HepG2 (cell line): ENCODE results near the gene PPP1R13B. TPM values are rescaled to one million over a fixed set of nuclear protein-coding genes. Genes with fewer than 3 reads are reported as not detected.

Experiments used
- ARNTL ChIP-seq: sonication (generic); formaldehyde crosslinking; IDR thresholded peaks from 2 replicates; pipeline ENCODE4 v1.4.0; 2020; ENCODE audit warnings: mild to moderate bottlenecking, missing genetic modification reagents
- CBX5 ChIP-seq: sonication (generic); formaldehyde crosslinking; IDR thresholded peaks from 2 replicates; pipeline ENCODE4 v1.4.0; 2020; ENCODE audit warnings: missing genetic modification reagents, borderline replicate concordance
- FOXK1 ChIP-seq: sonication (generic); formaldehyde crosslinking; IDR thresholded peaks from 2 replicates; pipeline ENCODE4 v1.4.0; 2020; ENCODE audit warnings: low read depth, missing genetic modification reagents, borderline replicate concordance
- GFI1 ChIP-seq: sonication (generic); formaldehyde crosslinking; IDR thresholded peaks from 2 replicates; pipeline ENCODE4 v1.5.0; 2020; ENCODE audit warnings: missing genetic modification reagents, mild to moderate bottlenecking, borderline replicate concordance
- KMT2A ChIP-seq: sonication (generic); formaldehyde crosslinking; IDR thresholded peaks from 2 replicates; pipeline ENCODE4 v1.4.0; 2020; ENCODE audit warnings: missing genetic modification reagents
- MBNL3 ChIP-seq: fragments of 250-450 bp; sonication (Bioruptor Pico); conservative IDR thresholded peaks from 2 replicates; pipeline ENCODE4 v1.8.0; 2022; ENCODE audit warnings: mild to moderate bottlenecking, inconsistent platforms
- MIXL1 ChIP-seq: IDR thresholded peaks from 2 replicates; pipeline ENCODE4 v1.6.1; 2016
- POLR2G ChIP-seq: fragments of 200-400 bp; formaldehyde crosslinking; IDR thresholded peaks from 2 replicates; pipeline ENCODE4 v1.6.1; 2018; ENCODE audit warnings: mild to moderate bottlenecking, low read depth, low read length, moderate library complexity
- SALL1 ChIP-seq: sonication (generic); formaldehyde crosslinking; IDR thresholded peaks from 2 replicates; pipeline ENCODE4 v1.8.0; 2022; ENCODE audit warnings: mild to moderate bottlenecking, missing genetic modification reagents
- ZKSCAN8 ChIP-seq: IDR thresholded peaks from 2 replicates; pipeline ENCODE4 v1.6.1; 2016; ENCODE audit warnings: borderline replicate concordance, missing genetic modification reagents, missing compliant biosample characterization
- ZNF446 ChIP-seq: sonication (generic); formaldehyde crosslinking; IDR thresholded peaks from 2 replicates; pipeline ENCODE4 v1.5.0; 2020; ENCODE audit warnings: mild to moderate bottlenecking, missing genetic modification reagents
- ZNF629 ChIP-seq: sonication (generic); formaldehyde crosslinking; conservative IDR thresholded peaks from 2 replicates; pipeline ENCODE4 v1.5.0; 2020; ENCODE audit warnings: missing genetic modification reagents
- ZNF740 ChIP-seq: sonication (generic); formaldehyde crosslinking; IDR thresholded peaks from 2 replicates; pipeline ENCODE4 v1.4.0; 2020; ENCODE audit warnings: missing genetic modification reagents
- polyA plus RNA-seq, 8 experiments: library from polyadenylated mRNA; depleted of rRNA in 3 of 8; stranded (reverse) in 7 of 8; unstranded in 1 of 8; fragments of >200 nt; fragmentation: Illumina TruSeq in 4 of 8; extraction: Trizol in 4 of 8; gene quantifications; 2 replicates each; pipeline versions ENCODE4 v1.2.1 to v1.2.3, GENCODE V29; 2011 to 2016; ENCODE audit warnings: low read depth in 4 of 8, missing spikeins in 1 of 8, mixed read lengths in 1 of 8; ENCODE audit not compliant: insufficient read depth in 1 of 8
- total RNA-seq, 5 experiments: library from RNA; depleted of rRNA; stranded (reverse); fragments of >200 nt; fragmentation: Illumina TruSeq; extraction: Trizol; gene quantifications; 2 replicates each; pipeline ENCODE4 v1.2.3, GENCODE V29; 2016; ENCODE audit warnings: low read depth in 1 of 5
- TF ChIP-seq, protein P1 (sequence below): IDR thresholded peaks from 2 replicates; pipeline ENCODE4 v1.6.1; 2012; ENCODE audit warnings: low read depth, low read length, improper control_type of control experiment
- TF ChIP-seq, protein P2 (sequence below): sonication (generic); formaldehyde crosslinking; conservative IDR thresholded peaks from 2 replicates; pipeline ENCODE4 v1.5.0; 2020; ENCODE audit warnings: missing genetic modification reagents
- TF ChIP-seq, protein P3 (sequence below): sonication (generic); formaldehyde crosslinking; IDR thresholded peaks from 2 replicates; pipeline ENCODE4 v1.4.0; 2020; ENCODE audit warnings: missing genetic modification reagents
- TF ChIP-seq, protein P4 (sequence below): sonication (generic); formaldehyde crosslinking; IDR thresholded peaks from 2 replicates; pipeline ENCODE4 v1.5.1; 2020; ENCODE audit warnings: missing genetic modification reagents, mild to moderate bottlenecking, borderline replicate concordance
- TF ChIP-seq, protein P5 (sequence below): sonication (generic); formaldehyde crosslinking; IDR thresholded peaks from 2 replicates; pipeline ENCODE4 v1.4.0; 2020; ENCODE audit warnings: missing genetic modification reagents

PPP1R13B gene
- total and polyA plus RNA-seq, 2 of the 13 experiments (the other 11 are each of a cell fraction or from before 2014, with no cell fraction given): 4.6 to 9.4 TPM

GRCh38 chr14:103886304-103887169 is 39.2 kb upstream of the PPP1R13B start (continued):
- TF ChIP-seq, protein P1, sequence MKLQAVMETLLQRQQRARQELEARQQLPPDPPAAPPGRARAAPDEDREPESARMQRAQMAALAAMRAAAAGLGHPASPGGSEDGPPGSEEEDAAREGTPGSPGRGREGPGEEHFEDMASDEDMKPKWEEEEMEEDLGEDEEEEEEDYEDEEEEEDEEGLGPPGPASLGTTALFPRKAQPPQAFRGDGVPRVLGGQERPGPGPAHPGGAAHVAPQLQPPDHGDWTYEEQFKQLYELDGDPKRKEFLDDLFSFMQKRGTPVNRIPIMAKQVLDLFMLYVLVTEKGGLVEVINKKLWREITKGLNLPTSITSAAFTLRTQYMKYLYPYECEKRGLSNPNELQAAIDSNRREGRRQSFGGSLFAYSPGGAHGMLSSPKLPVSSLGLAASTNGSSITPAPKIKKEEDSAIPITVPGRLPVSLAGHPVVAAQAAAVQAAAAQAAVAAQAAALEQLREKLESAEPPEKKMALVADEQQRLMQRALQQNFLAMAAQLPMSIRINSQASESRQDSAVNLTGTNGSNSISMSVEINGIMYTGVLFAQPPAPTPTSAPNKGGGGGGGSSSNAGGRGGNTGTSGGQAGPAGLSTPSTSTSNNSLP: 0 out of 2 replicates have a peak, but pooled peaks have one; percentile 29
- TF ChIP-seq ZNF740 (peak; percentile 91; the same call in 1 of the 2 replicates), ZKSCAN8 (0 out of 2 replicates have a peak, but pooled peaks have one; percentile 37), POLR2G (peak; percentile 47; the same call in 1 of the 2 replicates), MIXL1 (CRISPR knock-in tag) (peak; percentile 16; the same call in 1 of the 2 replicates), FOXK1 (peak; percentile 14; the same call in 1 of the 2 replicates), MBNL3 (CRISPR knock-in tag) (no peak), KMT2A (CRISPR knock-in tag) (peak; percentile 71), CBX5 (peak; percentile 78; the same call in 1 of the 2 replicates), ZNF446 (CRISPR knock-in tag) (0 out of 2 replicates have a peak, but pooled peaks have one; percentile 31), ARNTL (no peak), GFI1 (CRISPR knock-in tag) (peak; percentile 44; the same call in 1 of the 2 replicates), SALL1 (CRISPR knock-in tag) (peak; percentile 22; the same call in 1 of the 2 replicates), ZNF629 (CRISPR knock-in tag) (0 out of 2 replicates have a peak, but pooled peaks have one; percentile 29)
- TF ChIP-seq, protein P2, sequence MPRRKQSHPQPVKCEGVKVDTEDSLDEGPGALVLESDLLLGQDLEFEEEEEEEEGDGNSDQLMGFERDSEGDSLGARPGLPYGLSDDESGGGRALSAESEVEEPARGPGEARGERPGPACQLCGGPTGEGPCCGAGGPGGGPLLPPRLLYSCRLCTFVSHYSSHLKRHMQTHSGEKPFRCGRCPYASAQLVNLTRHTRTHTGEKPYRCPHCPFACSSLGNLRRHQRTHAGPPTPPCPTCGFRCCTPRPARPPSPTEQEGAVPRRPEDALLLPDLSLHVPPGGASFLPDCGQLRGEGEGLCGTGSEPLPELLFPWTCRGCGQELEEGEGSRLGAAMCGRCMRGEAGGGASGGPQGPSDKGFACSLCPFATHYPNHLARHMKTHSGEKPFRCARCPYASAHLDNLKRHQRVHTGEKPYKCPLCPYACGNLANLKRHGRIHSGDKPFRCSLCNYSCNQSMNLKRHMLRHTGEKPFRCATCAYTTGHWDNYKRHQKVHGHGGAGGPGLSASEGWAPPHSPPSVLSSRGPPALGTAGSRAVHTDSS: no peak
- TF ChIP-seq, protein P3, sequence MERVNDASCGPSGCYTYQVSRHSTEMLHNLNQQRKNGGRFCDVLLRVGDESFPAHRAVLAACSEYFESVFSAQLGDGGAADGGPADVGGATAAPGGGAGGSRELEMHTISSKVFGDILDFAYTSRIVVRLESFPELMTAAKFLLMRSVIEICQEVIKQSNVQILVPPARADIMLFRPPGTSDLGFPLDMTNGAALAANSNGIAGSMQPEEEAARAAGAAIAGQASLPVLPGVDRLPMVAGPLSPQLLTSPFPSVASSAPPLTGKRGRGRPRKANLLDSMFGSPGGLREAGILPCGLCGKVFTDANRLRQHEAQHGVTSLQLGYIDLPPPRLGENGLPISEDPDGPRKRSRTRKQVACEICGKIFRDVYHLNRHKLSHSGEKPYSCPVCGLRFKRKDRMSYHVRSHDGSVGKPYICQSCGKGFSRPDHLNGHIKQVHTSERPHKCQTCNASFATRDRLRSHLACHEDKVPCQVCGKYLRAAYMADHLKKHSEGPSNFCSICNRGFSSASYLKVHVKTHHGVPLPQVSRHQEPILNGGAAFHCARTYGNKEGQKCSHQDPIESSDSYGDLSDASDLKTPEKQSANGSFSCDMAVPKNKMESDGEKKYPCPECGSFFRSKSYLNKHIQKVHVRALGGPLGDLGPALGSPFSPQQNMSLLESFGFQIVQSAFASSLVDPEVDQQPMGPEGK (CRISPR knock-in tag): peak; percentile 79
- TF ChIP-seq, protein P4, sequence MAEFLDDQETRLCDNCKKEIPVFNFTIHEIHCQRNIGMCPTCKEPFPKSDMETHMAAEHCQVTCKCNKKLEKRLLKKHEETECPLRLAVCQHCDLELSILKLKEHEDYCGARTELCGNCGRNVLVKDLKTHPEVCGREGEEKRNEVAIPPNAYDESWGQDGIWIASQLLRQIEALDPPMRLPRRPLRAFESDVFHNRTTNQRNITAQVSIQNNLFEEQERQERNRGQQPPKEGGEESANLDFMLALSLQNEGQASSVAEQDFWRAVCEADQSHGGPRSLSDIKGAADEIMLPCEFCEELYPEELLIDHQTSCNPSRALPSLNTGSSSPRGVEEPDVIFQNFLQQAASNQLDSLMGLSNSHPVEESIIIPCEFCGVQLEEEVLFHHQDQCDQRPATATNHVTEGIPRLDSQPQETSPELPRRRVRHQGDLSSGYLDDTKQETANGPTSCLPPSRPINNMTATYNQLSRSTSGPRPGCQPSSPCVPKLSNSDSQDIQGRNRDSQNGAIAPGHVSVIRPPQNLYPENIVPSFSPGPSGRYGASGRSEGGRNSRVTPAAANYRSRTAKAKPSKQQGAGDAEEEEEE (CRISPR knock-in tag): no peak
- TF ChIP-seq, protein P5, sequence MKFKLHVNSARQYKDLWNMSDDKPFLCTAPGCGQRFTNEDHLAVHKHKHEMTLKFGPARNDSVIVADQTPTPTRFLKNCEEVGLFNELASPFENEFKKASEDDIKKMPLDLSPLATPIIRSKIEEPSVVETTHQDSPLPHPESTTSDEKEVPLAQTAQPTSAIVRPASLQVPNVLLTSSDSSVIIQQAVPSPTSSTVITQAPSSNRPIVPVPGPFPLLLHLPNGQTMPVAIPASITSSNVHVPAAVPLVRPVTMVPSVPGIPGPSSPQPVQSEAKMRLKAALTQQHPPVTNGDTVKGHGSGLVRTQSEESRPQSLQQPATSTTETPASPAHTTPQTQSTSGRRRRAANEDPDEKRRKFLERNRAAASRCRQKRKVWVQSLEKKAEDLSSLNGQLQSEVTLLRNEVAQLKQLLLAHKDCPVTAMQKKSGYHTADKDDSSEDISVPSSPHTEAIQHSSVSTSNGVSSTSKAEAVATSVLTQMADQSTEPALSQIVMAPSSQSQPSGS (CRISPR knock-in tag): peak; percentile 48; the same call in 1 of the 2 replicates
